HG03097 (cell line): ENCODE measurements around the gene CDC25A.

Experiments used
- ATAC-seq: cut with Tn5 transposase; IDR thresholded peaks from one replicate; pipeline ENCODE4 v1.9.1; 2021; ENCODE audit not compliant: unreplicated experiment, low FRiP score

CDC25A gene

DNA sequence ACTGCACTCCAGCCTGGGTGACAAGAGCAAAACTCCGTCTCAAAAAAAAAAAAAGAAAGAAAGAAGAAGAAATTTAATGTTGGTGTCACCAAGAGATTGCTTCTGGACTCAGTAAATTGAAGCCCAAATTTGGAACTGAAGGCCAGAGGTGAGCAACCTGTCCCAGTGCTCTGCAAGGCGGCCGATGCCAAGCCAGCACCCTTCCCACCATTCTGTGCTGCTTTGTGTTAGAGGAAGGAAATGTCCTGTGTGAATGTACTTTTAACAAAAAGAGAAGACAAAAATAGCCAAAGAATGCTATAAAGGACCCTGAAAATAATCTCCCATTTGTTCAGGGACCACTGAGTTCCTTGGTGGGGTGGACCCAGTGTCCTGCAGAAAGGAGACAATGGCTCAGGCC lies 44.6 kb downstream of the CDC25A start:
- ATAC-seq = no peak

DNA sequence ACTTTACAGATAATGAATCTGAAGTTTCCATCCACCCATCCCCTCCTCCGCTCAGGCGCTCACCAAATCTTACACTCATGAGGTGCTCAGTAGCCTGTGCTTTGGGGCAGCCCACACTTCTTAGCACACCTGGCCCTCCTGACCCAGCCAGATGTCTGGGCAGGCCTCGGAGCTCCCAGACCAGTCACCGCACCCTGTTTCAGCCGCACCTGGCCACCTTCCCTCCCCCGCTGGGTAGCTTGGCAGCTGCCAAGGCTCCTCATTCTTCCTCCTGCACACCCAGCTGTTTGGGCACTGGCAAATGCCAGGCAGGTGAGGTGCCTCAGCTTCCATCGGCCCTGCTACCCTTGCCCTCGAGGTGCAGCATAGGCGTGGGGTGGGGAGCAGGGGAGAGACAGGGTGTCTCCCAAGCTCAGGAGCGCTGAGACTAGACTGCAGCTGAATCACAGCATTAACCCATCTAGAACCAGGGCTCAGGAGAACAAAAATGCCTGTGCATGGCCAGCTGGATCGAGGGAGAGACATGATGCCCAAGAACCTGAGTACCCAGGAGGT lies 45.8 kb downstream of the CDC25A start:
- ATAC-seq = no peak

DNA sequence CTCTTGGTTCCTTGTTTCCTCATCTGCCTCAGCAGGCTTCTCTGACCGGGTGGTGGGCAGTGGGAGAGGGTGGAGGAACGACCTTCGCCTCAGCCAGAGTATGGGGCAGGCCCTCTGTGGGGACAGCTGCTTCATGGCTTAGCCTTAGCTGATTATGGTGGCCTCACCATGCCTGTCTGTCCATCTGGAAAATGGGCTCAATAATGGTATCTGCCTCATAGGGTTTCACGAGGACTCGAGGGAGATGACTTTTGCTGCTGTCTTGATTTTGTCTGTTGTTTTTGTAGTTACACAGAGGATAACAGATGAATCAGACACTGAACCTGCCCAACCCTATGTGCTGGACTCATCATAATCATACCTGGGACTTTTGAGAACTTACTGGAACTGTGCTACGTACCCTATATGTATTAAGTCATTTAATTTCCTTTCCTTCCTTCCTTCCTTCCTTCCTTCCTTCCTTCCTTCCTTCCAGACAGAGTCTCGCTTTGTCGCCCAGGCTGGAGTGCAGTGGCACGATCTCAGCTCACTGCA lies 46.5 kb downstream of the CDC25A start:
- no peak for ATAC-seq

- ATAC-seq = no peak
Observed at GRCh38 chr3:48140936-48141603, 47.1 kb downstream of the CDC25A start.

GRCh38 chr3:48140336-48140757 lies 47.9 kb downstream of the CDC25A start:
- no peak for ATAC-seq

- ATAC-seq = no peak
Observed at GRCh38 chr3:48137425-48137999, 50.7 kb downstream of the CDC25A start.

- ATAC-seq = no peak
Observed at GRCh38 chr3:48135552-48136495, 52.4 kb downstream of the CDC25A start.

DNA sequence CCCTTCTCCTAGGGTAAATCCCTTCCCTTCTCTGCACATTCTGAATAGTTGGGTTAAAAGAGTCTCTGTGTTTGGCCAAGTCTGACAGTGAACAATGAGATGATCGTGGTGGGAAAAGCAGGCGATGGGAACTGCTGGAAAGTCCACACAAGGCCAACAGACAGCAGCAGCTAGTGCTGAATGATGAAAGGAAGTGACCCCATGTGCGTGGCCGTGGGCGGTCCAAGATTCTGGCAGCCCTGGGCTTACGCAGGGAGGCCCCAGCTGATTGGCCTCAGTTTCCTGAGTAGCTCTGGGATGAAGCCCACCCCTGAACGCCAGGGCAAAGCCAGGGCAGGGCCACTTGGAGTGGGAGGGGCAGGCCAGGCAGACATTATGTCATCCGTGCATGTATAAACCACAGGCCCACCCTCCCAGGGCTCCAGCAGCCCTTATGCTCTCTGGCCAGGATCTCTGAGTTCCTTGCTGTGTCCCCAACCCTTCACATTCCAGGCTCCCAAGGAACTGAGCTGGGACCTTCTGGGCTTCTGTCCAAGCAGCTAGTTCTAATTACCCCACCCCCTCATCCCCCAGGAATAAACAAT lies 57.8 kb downstream of the CDC25A start:
- no peak for ATAC-seq

DNA sequence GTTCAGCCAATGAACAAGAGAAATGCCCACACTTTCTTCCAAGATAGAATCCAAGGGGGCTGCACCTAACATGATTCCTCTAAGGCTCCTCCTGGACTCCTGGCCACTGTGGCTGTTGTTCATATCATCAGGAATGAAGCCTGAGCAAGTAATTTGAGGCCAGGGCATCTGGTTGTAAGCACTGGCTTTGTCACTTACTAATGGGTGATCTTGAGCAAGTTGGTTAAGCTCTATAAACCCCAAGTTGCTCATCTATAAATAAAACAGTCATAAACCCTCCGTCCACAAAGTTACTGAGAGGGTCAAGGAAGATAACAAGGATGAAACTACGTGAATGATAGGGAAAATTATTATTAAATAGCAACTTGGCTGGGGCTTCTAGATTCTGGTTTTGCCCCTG lies 58.3 kb downstream of the CDC25A start:
- no peak for ATAC-seq

DNA sequence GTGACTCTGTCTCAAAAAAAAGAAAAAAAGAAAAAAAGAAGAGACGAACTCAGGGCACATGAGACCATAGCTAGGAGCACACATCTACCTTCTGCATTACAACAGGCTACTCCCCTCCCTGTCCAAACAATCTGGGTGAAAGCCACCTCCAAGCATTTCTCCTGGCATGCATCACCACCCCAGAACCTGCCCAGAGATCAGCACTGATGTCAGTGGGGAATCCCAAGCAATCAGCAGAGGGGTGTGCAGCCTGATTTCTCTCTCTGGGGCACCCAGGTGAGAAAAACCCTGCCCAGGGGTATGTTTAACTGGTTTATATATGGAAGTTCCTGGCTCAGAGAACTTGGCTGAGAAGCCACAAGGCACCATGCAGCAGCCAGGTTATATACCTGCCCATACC lies 59.4 kb downstream of the CDC25A start:
- ATAC-seq = no peak

- no peak for ATAC-seq
Observed at GRCh38 chr3:48125886-48126622, 62.2 kb downstream of the CDC25A start.

DNA sequence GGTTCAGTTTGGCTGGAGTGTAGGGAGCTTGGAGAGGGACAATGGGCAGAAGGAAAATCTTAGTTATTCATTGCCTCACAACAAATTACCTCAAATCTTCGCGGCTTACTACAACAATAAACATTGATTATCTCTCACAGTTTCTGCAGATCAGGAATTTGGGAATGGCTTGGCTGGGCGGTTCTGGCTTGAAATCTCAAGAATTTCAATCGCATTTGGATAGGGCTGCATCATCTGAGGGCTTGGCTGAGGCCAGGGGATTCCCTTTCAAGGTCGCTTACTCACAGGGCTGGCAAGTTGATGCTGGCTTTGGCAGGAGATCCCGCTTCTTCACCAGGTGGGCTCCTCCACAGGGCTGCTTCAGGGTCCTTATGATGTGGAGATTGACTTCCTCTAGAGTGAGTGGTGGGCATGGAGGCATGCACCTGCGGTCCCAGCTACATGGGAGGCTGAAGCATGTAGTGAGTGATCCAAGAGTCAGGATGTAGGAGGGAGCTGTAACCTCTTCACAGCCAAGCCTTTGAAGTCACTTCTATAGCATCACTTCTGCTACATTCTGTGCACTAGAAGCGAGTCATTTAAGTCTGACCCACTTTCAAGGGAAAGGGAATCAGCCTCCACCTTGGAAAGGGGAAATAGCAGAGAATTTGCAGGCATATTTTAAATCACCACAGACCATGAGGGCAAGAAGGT lies 63.1 kb downstream of the CDC25A start:
- no peak for ATAC-seq

GRCh38 chr3:48123346-48123745 lies 64.9 kb downstream of the CDC25A start:
- ATAC-seq = no peak

GRCh38 chr3:48122504-48122903 lies 65.7 kb downstream of the CDC25A start:
- ATAC-seq = no peak

DNA sequence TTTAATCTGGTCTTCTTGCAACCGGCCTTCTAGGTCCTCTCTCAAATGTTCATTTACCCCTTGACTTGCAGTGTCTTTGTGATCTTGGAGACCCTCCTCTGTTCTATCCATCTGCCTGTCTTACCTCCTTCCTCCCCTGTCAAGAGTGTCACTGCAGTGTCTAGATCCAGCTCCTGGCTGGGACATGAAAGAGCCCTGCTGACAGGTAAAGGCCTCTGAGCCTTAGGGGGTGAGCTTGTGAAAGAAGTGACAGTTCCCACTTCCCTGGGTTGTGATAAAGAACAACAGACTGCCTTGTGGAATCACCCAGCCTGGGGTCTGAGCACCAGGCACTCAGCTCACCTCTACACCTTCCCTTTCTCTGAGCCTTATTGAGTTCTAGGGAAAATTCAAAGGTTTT lies 68.0 kb downstream of the CDC25A start:
- no peak for ATAC-seq

DNA sequence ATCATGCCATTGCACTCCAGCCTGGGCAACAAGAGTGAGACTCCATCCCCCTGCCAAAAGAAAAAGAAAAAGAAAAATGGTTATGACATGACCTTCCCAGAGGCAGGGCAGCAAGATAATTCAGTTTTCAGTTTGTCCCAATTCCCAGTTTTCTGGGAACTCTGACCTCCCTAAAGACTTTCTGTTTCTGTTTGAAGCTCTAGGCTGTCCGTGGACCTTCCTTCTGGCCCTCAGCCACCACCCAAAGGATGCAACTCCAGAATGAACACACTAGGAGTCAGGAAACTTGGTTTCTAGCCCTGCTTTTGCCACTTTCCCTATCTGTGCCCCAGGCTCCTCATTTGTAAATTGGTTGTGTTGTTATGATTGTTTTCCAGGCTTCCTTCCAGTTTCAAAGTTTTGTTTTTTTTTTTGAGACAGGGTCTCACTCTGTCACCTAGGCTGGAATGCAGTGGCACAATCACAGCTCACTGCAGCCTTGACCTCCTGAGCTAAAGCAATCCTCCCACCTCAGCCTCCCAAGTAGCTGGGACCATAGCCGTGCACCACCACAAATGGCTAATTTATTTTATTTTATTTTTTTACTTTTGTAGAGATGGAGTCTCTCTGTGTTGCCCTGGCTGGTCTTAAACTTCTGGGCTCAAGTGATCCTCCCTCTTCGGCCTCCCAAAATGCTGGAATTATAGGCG lies 68.6 kb downstream of the CDC25A start:
- ATAC-seq = no peak

DNA sequence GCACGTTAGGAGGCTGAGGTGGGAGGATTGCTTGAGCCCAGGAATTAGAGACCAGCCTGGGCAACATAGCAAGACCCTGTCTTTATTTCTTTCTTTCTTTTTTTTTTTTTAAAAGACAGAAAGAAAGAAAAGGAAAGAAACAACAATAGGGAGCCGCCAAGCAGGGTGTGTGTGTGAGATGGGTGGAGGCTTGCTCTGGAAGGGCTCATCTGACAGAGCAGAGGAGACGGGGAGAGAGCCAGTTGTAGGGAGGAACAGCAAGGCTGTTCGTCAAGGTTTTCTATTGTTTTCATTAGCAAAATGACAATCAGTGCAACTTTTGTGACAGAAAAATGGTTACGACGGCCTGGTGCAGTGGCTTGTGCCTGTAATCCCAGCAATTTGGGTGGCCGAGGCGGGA lies 69.3 kb downstream of the CDC25A start:
- no peak for ATAC-seq

- ATAC-seq = no peak
Observed at GRCh38 chr3:48118322-48118721, 69.9 kb downstream of the CDC25A start.

DNA sequence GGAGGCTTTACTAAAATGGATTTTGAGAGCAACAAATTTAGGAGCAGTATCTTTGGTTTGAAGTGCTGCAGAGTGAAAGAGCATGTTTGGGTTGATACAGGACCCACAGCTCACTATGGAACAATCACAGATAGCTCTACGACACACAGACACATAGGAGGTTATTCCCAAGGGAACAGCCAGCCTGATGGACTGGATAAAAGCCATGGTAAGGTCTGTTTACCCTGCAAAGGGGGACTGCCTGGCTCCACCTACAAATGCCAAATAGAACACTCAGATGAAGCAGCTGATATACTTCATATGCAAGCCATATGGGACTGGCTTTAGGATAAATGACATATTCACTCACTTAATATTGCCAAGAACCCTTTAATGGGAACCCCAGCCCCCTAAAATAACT lies 75.4 kb downstream of the CDC25A start:
- ATAC-seq = no peak
